NCI-H345 treated with DMSO at 0.1 percent for 48 hours (cell line): ENCODE measurements around the gene LBH.

Experiments used
- DNase-seq: peaks from one replicate; lab custom pipeline; 2025; ENCODE audit not compliant: unreplicated experiment; lab: John Stamatoyannopoulos, UW

Gene LBH

GRCh38 chr2:30300456-30301221 lies 69.3 kb downstream of the LBH start:
- DNase-seq, result no peak

GRCh38 chr2:30301551-30301950 lies 70.2 kb downstream of the LBH start:
- no peak for DNase-seq

DNA sequence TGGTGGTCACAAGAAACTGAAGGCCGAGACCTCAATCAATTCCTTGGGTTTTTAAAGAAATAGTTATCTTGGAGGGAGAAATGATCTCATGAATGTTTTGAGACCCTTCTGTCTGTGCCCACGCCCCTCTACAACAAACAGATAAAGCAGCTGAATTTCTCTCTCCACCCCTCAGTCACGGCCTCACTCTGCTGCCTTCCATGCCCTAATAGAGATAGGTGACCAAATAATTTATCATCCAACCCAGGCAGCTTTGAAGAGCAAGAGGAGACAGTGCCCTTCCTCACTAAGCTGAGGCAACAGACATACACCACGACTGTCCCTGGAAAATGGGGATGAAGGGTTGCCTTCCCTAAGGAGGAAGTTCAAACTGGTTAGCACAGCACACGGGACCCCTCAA lies 71.2 kb downstream of the LBH start:
- no peak for DNase-seq

DNA sequence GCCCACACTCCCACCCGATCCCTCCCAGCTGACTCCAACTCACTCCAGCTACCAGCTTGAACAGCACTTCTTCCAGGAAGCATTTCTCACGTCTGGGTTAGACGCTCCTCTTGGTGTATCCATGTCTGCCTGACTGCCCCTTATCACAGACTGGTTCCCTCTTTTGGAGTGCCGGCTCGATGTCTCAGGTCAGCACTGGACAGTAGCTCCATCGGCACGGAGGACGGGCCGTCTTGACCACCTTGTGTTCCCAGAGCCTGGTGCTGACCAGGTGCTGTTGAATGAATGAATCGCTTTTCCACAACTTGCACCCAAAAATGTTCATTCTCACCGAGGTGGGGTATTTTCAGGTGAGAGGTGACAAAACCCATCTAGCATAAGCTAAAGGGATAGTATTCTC lies 71.8 kb downstream of the LBH start:
- no peak for DNase-seq

GRCh38 chr2:30305235-30305634 lies 73.9 kb downstream of the LBH start:
- DNase-seq, result no peak

GRCh38 chr2:30306522-30306921 lies 75.2 kb downstream of the LBH start:
- DNase-seq, result no peak

- DNase-seq, result no peak
Observed at GRCh38 chr2:30308280-30308679, 76.9 kb downstream of the LBH start.
